HG02884 (cell line): ENCODE results near the gene PRKN.
"Not testable (repeated sequence)": the region's sequence is repeated elsewhere in the genome, so short reads cannot be mapped to it uniquely, and the experiment has no call there.

Source experiments
- ATAC-seq: cut with Tn5 transposase; IDR thresholded peaks from one replicate; pipeline ENCODE4 v1.9.1; 2021; ENCODE audit warnings: mild to moderate bottlenecking, moderate library complexity; ENCODE audit not compliant: unreplicated experiment

PRKN gene

DNA sequence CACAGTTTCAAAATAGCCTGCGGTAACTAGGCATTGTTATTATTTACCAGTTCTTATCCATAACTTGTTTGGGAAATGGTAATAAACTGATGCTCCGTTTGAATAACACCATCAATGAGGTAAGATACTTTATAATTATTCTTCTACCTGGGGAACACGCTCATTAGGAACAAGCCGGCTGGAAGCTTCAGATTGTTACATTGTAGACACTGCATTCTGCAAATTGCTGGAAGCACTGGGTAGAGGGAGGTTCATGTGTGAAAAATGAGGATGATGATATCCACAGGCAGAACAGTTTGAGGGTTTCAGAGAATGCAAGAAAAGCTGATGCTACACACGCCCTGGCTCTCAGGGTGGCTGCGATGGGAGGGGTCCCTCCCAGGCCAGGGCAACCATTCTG lies 893.1 kb downstream of the PRKN start:
- no peak for ATAC-seq

- no peak for ATAC-seq
Measured at GRCh38 chr6:161833099-161833860, 894.3 kb downstream of the PRKN start.

DNA sequence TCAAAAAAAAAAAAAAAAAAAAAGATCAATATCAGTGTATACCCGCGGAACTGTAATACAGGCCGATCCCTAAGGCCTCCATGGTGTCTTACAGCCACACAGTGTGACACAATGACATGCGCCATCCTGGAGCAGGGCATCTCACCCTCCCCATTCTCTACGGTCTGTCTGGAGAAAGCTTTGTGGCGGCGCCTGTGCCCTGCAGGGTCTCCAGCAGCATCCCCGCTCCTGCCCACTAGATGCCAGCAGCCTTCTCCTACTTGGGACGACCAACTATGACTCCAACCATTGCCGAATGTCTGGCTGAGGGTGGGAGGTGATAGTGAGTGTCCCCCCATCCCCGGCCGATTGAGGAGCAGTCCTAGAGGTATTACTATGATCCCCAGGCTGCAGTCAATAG lies 894.9 kb downstream of the PRKN start:
- ATAC-seq: no peak

GRCh38 chr6:161830866-161831616 lies 896.5 kb downstream of the PRKN start:
- no peak for ATAC-seq

DNA sequence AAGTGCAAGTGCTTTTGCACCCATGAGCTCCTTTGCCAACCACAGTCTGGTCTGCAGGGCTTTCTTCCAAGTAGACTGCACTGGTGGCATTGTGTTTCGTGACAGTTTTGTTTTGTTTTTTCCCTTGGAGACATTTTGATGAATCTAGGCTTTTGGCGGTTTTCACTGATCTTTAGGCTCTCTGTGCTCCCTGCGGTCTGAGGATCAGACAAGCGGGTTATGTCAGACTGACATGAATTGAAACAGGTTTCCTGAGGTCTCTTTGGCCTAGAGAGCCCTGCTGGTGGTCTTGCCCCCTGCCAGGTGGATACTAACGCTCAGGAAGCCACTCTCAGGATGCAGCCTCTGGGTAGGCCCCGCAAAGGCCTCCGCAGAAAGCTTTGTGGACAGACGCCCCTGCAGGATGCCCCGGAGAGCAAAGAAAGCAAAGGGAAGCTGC lies 898.3 kb downstream of the PRKN start:
- ATAC-seq: no peak

DNA sequence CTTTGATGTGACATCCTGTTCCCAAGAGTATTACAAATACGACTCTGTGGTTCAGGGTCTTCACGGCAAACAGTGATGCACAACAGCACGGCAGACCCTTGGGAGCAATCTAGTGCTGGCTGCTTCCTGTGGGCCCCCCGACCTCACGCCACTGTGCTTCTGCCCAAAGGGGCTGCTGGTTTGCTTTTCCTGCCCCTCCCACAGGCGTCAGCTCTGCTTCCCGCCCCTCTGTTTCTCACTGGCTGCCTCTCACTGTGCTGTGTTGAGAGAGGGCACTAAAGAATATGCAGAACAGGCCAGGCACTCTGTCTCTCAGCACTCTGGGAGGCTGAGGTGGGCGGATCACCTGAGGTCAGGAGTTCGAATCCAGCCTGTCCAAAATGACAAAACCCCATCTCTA lies 899.2 kb downstream of the PRKN start:
- ATAC-seq: no peak

GRCh38 chr6:161826512-161826911 lies 901.1 kb downstream of the PRKN start:
- no peak for ATAC-seq

GRCh38 chr6:161822204-161822603 lies 905.4 kb downstream of the PRKN start:
- not testable (repeated sequence) for ATAC-seq

DNA sequence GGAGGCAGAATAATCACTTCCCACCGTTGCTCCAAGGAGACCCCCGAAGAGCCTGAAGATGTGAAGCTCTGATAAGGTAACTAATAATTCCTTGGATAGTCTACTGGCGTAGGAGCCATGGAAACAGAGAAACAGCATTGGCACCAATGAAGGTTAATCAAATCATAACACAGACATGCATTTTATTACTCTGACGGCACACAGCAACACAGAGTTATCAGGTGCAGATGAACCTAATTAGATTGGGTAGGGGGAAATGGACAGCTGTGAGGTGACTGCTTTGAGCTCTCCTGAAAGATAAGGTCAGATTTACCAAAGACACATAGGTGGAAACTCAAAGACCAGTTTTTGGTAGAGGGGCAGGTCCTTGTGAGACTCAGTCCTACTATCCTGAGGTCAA lies 909.7 kb downstream of the PRKN start:
- no peak for ATAC-seq

DNA sequence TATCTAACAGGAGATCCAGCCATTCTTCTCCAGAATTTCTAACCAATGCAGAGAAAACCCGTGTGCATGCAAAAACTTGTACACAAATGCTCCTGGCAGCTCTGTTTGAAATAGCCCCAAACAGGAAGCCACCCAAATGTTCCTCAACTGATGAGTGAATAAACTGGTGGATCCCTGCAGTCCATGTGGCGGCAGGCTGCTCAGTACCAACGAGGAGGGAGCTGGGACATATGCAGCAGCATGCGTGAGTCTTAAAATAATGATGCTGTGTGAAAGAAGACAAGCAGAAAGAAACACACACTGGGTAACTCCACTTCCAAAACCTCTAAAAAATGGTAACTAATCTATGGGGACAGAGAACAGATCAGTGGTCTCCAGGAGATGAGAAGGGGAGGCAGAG lies 911.6 kb downstream of the PRKN start:
- ATAC-seq: no peak

DNA sequence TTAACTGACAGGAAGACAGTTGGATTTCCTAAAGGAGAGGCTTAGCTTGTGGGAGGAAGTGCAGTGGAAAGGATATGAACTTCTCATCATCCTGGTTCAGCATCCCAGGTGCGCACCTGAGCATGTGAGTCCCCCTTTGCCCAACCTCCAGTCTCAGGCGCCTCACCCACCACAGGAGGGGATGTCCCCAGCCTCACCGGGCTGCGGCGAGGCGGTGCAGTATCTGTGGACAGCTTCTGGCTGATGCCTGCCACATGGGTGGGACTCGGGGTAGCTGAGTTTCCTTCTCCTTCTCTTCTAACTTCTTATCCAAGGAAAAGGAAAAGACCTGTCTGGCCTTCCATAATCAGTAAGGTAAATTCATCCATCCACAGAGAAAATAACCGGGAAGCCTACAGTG lies 914.4 kb downstream of the PRKN start:
- no peak for ATAC-seq

DNA sequence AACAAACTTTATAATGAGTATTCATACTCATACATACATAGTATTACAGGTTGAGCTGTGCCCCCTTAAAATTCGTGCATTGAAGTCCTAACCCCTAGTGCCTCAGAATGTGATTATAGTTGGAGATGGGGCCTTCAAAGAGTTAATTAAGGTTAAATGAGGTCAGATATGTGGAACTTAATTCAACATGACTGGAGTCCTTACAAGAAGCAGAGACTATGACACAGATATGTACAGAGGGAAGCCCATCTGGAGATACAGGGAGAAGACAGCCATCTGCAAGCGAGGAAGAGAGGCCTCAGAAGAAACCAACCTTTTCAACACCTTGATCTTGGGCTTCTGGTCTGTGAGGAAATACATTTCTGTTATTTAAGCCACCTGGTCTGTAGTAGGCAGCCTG lies 917.6 kb downstream of the PRKN start:
- ATAC-seq: no peak

GRCh38 chr6:161804838-161805237 lies 922.7 kb downstream of the PRKN start:
- no peak for ATAC-seq

DNA sequence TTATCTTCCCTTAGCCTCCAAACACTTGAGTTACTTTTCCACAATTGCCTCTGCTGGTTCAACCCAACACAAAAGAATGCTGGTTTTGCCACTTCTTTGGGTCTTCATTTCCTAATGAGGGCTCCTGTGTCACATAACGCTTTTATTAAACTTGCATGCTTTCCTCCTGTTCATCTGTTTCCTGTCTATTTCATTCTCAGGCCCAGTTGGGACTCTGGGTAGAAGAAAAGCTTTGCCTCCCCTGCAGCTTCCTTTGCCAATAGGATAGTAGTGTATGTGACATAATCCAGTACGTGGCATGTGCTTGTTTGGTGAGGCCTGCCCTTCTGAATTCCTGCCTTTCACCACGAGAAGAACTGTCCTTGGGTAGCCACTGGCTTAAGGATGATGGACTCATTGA lies 924.4 kb downstream of the PRKN start:
- no peak for ATAC-seq

GRCh38 chr6:161802231-161802630 lies 925.3 kb downstream of the PRKN start:
- no peak for ATAC-seq

DNA sequence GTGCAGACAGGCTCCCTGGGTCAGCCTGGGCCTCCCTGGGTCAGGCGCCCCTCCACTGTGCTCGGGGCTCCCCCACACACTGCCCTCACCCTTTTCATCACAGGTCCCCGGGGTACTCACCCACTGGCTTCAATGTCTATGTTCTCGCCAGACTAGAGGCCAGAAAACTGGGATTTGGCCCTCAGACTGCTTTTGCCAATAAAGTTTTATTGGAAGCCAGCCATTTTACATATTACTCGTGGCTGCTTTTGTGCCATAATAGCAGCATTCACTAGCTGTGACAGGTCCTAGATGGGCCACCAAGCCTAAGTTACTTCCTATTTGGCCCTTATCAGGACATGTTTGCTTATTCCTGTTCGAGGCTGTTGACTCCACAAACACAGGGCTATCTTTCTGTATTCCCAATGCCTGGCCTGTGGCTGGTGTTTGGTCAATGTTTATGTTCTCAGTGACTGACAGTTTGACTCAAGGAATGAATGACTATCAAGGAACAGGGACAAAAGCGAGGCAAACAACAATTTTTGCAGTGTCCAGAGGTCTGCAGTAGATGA lies 928.6 kb downstream of the PRKN start:
- no peak for ATAC-seq

GRCh38 chr6:161796681-161797080 lies 930.9 kb downstream of the PRKN start:
- ATAC-seq: no peak

- ATAC-seq: no peak
Measured at GRCh38 chr6:161792851-161793493, 934.6 kb downstream of the PRKN start.

DNA sequence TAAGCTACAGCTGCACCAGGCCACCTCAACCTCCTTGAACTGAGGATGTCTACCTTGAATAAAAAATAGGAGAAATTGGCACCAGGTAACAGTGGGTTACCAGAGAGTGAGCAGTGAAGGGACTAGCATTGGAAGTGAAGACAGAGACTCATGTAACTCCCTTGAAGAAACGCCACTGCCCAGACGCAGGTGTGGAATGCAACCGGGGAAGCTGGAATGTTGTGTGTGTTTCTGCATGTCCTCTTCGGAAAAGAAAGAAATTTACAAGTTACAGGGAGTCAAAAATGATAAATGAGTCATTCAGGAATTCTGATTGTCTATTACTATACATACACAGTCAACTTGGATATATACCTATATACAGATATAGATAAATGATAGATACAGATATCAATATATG lies 939.0 kb downstream of the PRKN start:
- ATAC-seq: no peak

DNA sequence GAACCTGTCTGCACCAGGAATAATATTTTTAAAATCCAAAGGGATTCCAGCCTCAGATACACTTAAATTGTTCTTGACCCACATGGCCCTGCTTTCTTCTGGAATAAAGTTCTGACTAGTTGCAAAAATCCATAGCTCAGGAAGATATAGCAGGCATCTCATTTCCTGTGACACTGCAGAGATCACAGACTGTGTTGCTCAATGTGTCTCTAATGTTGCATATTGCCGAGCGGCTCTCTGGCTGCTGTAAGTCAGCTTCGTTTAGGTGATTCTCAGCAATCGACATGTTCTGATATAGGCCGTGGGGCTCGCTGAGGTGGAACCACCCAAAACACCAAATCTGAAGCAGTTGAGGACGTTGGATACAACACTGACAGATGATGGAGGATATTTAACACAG lies 955.4 kb downstream of the PRKN start:
- no peak for ATAC-seq

- no peak for ATAC-seq
Measured at GRCh38 chr6:161761966-161762365, 965.6 kb downstream of the PRKN start.

DNA sequence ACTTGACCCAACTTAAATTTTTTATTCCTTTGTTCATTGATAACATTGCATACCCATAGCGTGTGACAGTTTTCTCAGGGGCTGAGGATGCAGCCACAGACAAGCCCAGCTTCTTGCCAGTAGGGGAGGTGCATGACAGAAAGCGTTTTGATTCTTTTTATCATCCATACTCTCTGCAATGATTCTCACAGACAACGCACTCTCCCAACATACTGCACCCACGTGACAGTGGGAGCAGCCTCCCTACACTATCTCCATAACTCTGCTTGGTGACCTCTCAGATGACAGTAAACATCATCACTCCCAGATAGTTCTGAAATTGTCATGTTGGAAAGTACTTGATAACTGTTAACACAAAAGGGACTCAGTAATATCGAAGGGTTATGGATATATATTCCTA lies 972.5 kb downstream of the PRKN start:
- ATAC-seq: no peak
